Lung (tissue), 12 donors: ENCODE measurements around the gene SMAD1. TPM values are rescaled to one million over a fixed set of nuclear protein-coding genes. Genes with fewer than 3 reads are reported as not detected.

Experiments
- ATAC-seq: fragments of 200-7000 bp; cut with Tn5 transposase; one replicate; pipeline ENCODE4 v1.9.1; 2020; ENCODE audit warnings: moderate number of reproducible peaks; ENCODE audit not compliant: insufficient read depth, low FRiP score
- DNase-seq, 3 donors: peaks; one replicate each; pipeline ENCODE4 v3.0.0-alpha.2; 2013 to 2017
- H3K27ac ChIP-seq, 2 donors: one replicate each; pipeline ENCODE4 v1.5.1; 2013; ENCODE audit warnings: mild to moderate bottlenecking in 2 of 2, moderate library complexity in 2 of 2, control low read depth in 1 of 2, inconsistent platforms in 1 of 2, low read depth in 1 of 2, low read length in 1 of 2
- H3K27me3 ChIP-seq, 3 donors: one replicate each; pipeline ENCODE4 v1.5.1; 2013; ENCODE audit warnings: low read length in 2 of 3; ENCODE audit not compliant: control insufficient read depth in 3 of 3, insufficient read depth in 3 of 3
- H3K36me3 ChIP-seq, 4 donors: one replicate each; pipeline ENCODE4 v1.5.1; 2013; ENCODE audit warnings: low read length in 4 of 4, mild to moderate bottlenecking in 1 of 4, moderate library complexity in 1 of 4; ENCODE audit not compliant: control insufficient read depth in 4 of 4, insufficient read depth in 4 of 4
- H3K4me1 ChIP-seq, 5 donors: one replicate each; pipeline ENCODE4 v1.5.1; 2013; ENCODE audit warnings: low read length in 5 of 5, mild to moderate bottlenecking in 2 of 5, moderate library complexity in 1 of 5; ENCODE audit not compliant: control insufficient read depth in 5 of 5, insufficient read depth in 5 of 5
- H3K4me3 ChIP-seq: one replicate; pipeline ENCODE4 v1.5.1; 2013; ENCODE audit warnings: mild to moderate bottlenecking, control low read depth, moderate library complexity
- H3K9ac ChIP-seq, 2 donors: one replicate each; pipeline ENCODE4 v1.5.1; 2013; ENCODE audit warnings: low read length in 2 of 2, control low read depth in 1 of 2; ENCODE audit not compliant: insufficient read depth in 1 of 2
- H3K9me3 ChIP-seq, 4 donors: one replicate each; pipeline ENCODE4 v1.5.1; 2013; ENCODE audit warnings: low read length in 3 of 4, mild to moderate bottlenecking in 1 of 4, moderate library complexity in 1 of 4; ENCODE audit not compliant: control insufficient read depth in 4 of 4, insufficient read depth in 3 of 4
- CTCF ChIP-seq: IDR thresholded peaks from 2 replicates; pipeline ENCODE4 v1.5.1; 2012; ENCODE audit warnings: mild to moderate bottlenecking; ENCODE audit errors: control extremely low read depth, extremely low read depth
- WGBS, 2 donors: extraction: QIAGEN DNeasy Blood & Tissue Kit; methylation state at CpG; one replicate each; pipeline ENCODE4 v1.1.7; 2013; 5-methylcytosine and 5-hydroxymethylcytosine counted together
- polyA plus RNA-seq, 2 donors: library from polyadenylated mRNA; stranded (reverse); fragments of 200-250 nt; gene quantifications; one replicate each; pipeline ENCODE4 v1.2.1, GENCODE V29; 2013
- total RNA-seq, 2 donors: library from RNA; depleted of rRNA in 1 of 2; stranded (reverse); fragments of >200 nt in 1 of 2; gene quantifications; one replicate each; pipeline ENCODE4 v1.2.1, GENCODE V29; 2014 to 2021
- donor health status: control.
- donor health status: control.
- donor health status: Bipolar disorder and iron deficiency.
- donor health status: healthy.
- donor health status: DM: yes; HTN: yes; CAD: no.

SMAD1 gene
- total and polyA plus RNA-seq, 4 donors = 3.7 to 50.3 (median 19.9) TPM

GRCh38 chr4:145511913-145512522 lies 30.4 kb downstream of the SMAD1 start:
- no peak overlapping the region for H3K27ac ChIP-seq
- H3K36me3 ChIP-seq = peaks cover 0 to 10% (median 5%) of the 10 kb centered on the region in 4 donors
- WGBS, 2 donors = 79 to 85% methylated on average over 2 of the region's 2 CpGs
- H3K9ac ChIP-seq = no peak overlapping the region
- ATAC-seq (no peak), DNase-seq (peak in 1 of 3 donors; percentile 30)
- TF ChIP-seq CTCF = no peak
- peaks cover 0 to 6% (median 2%) of the 10 kb centered on the region in 4 donors for H3K9me3 ChIP-seq
- no peak overlapping the region for H3K4me3 ChIP-seq
- no peaks in the 10 kb centered on the region for H3K27me3 ChIP-seq
- peaks cover 0 to 9% (median 2%) of the 10 kb centered on the region in 5 donors for H3K4me1 ChIP-seq

- ATAC-seq = no peak
- Histone ChIP-seq H3K27me3 (no peaks in the 10 kb centered on the region), H3K4me1 (peaks cover 0 to 5% (median 0%) of the 10 kb centered on the region in 5 donors), H3K9ac (no peak overlapping the region), H3K36me3 (peaks cover 0 to 10% (median 5%) of the 10 kb centered on the region in 4 donors), H3K4me3 (no peak overlapping the region), H3K27ac (no peak overlapping the region), H3K9me3 (peaks cover 0 to 6% (median 2%) of the 10 kb centered on the region in 4 donors)
- no peak for TF ChIP-seq CTCF
- 79 to 90% methylated on average over 4 of the region's 4 CpGs for WGBS, 2 donors
- DNase-seq = no peak
These were observed 31.5 kb downstream of the SMAD1 start for GRCh38 chr4:145513020-145513621.

DNA sequence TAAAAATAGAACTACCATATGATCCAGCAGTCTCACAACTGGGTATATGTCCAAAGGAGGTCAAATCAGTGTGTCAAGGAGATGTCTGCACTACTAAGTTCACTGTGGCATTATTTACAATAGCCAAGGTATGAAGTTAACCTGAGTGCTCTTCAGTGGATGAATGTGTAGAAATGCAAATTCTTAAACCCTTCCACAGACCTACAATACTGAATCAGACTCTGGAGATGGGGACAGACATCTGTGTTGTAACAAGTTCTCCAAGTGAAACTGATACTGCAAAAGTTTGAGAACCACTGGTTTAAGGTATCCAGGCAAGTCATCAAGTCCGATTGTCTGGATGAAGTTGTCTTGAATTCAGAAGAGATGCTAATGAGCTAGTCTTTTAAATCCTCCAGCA lies 38.5 kb downstream of the SMAD1 start:
- ATAC-seq = no peak
- no peaks in the 10 kb centered on the region for H3K27me3 ChIP-seq
- no peak overlapping the region for H3K27ac ChIP-seq
- peaks cover 0 to 19% (median 4%) of the 10 kb centered on the region in 5 donors for H3K4me1 ChIP-seq
- peaks cover 0 to 2% (median 1%) of the 10 kb centered on the region in 4 donors for H3K36me3 ChIP-seq
- DNase-seq = no peak
- no peak overlapping the region for H3K4me3 ChIP-seq
- WGBS, 2 donors = 86 to 93% methylated on average over 1 of the region's 1 CpG
- H3K9me3 ChIP-seq = no peaks in the 10 kb centered on the region
- TF ChIP-seq CTCF = no peak
- no peak overlapping the region for H3K9ac ChIP-seq
